HepG2 (cell line): ENCODE results near the gene PRRC2A. TPM values are rescaled to one million over a fixed set of nuclear protein-coding genes. Genes with fewer than 3 reads are reported as not detected.

Source experiments
- AGO2 ChIP-seq: fragments of 200-400 bp; formaldehyde crosslinking; optimal IDR thresholded peaks from 2 replicates; pipeline ENCODE3; 2017; ENCODE audit warnings: mild to moderate bottlenecking, low read depth, low read length, moderate library complexity
- GMEB2 ChIP-seq: IDR thresholded peaks from 2 replicates; pipeline ENCODE4 v1.6.1; 2016; ENCODE audit warnings: missing biosample characterization, missing genetic modification reagents, low read depth
- IRF1 ChIP-seq: sonication (generic); formaldehyde crosslinking; IDR thresholded peaks from 2 replicates; pipeline ENCODE4 v1.4.0; 2020; ENCODE audit warnings: low read depth, mild to moderate bottlenecking, missing genetic modification reagents
- LRRFIP1 ChIP-seq: sonication (generic); formaldehyde crosslinking; conservative IDR thresholded peaks from 2 replicates; pipeline ENCODE4 v1.4.0; 2020; ENCODE audit warnings: missing genetic modification reagents
- MTF1 ChIP-seq: sonication (generic); formaldehyde crosslinking; IDR thresholded peaks from 2 replicates; pipeline ENCODE4 v1.5.0; 2020; ENCODE audit warnings: missing genetic modification reagents
- NKX3-1 ChIP-seq: sonication (generic); formaldehyde crosslinking; IDR thresholded peaks from 2 replicates; pipeline ENCODE4 v1.5.0; 2020; ENCODE audit warnings: missing genetic modification reagents
- NONO ChIP-seq, 2 experiments: fragments of 450-650 bp in 1 of 2; sonication (generic) in 1 of 2; formaldehyde crosslinking in 1 of 2; IDR thresholded peaks in 1 of 2; conservative IDR thresholded peaks in 1 of 2; 2 replicates each; pipeline versions ENCODE4 v1.6.1 to v1.8.0; 2017 to 2022; ENCODE audit warnings: mild to moderate bottlenecking in 1 of 2, missing genetic modification reagents in 1 of 2, moderate library complexity in 1 of 2
- SKI ChIP-seq: fragments of 450-650 bp; IDR thresholded peaks from one replicate; pipeline ENCODE4 v1.6.1; 2018; ENCODE audit warnings: mild to moderate bottlenecking; ENCODE audit not compliant: partially characterized antibody
- SKIL ChIP-seq: sonication (generic); formaldehyde crosslinking; IDR thresholded peaks from 2 replicates; pipeline ENCODE4 v1.8.0; 2022; ENCODE audit warnings: missing genetic modification reagents, mild to moderate bottlenecking, moderate library complexity, borderline replicate concordance
- SOX5 ChIP-seq: IDR thresholded peaks from 2 replicates; pipeline ENCODE4 v1.6.1; 2016; ENCODE audit warnings: borderline replicate concordance
- STAT6 ChIP-seq: sonication (generic); formaldehyde crosslinking; IDR thresholded peaks from 2 replicates; pipeline ENCODE4 v1.4.0; 2020; ENCODE audit warnings: missing genetic modification reagents, mild to moderate bottlenecking, borderline replicate concordance
- ZKSCAN5 ChIP-seq: sonication (generic); formaldehyde crosslinking; IDR thresholded peaks from 2 replicates; pipeline ENCODE4 v1.5.1; 2020; ENCODE audit warnings: mild to moderate bottlenecking, missing genetic modification reagents
- ZNF274 ChIP-seq: sonication (generic); formaldehyde crosslinking; IDR thresholded peaks from 2 replicates; pipeline ENCODE4 v1.5.1; 2020; ENCODE audit warnings: mild to moderate bottlenecking, missing genetic modification reagents
- ZNF275 ChIP-seq: sonication (generic); formaldehyde crosslinking; IDR thresholded peaks from 2 replicates; pipeline ENCODE4 v1.8.0; 2022; ENCODE audit warnings: missing genetic modification reagents, mild to moderate bottlenecking, inconsistent platforms, borderline replicate concordance
- ZNF556 ChIP-seq: sonication (generic); formaldehyde crosslinking; IDR thresholded peaks from 2 replicates; pipeline ENCODE4 v1.4.0; 2020; ENCODE audit warnings: mild to moderate bottlenecking, missing genetic modification reagents, borderline replicate concordance
- ZNF879 ChIP-seq: sonication (generic); formaldehyde crosslinking; IDR thresholded peaks from 2 replicates; pipeline ENCODE4 v1.8.1; 2023; ENCODE audit warnings: missing genetic modification reagents
- polyA plus RNA-seq, 8 experiments: library from polyadenylated mRNA; depleted of rRNA in 3 of 8; stranded (reverse) in 7 of 8; unstranded in 1 of 8; fragments of >200 nt; fragmentation: Illumina TruSeq in 4 of 8; extraction: Trizol in 4 of 8; gene quantifications; 2 replicates each; pipeline versions ENCODE4 v1.2.1 to v1.2.3, GENCODE V29; 2011 to 2016; ENCODE audit warnings: low read depth in 4 of 8, missing spikeins in 1 of 8, mixed read lengths in 1 of 8; ENCODE audit not compliant: insufficient read depth in 1 of 8
- total RNA-seq, 5 experiments: library from RNA; depleted of rRNA; stranded (reverse); fragments of >200 nt; fragmentation: Illumina TruSeq; extraction: Trizol; gene quantifications; 2 replicates each; pipeline ENCODE4 v1.2.3, GENCODE V29; 2016; ENCODE audit warnings: low read depth in 1 of 5

Gene PRRC2A
- total and polyA plus RNA-seq, 2 of the 13 experiments (the other 11 are each of a cell fraction or from before 2014, with no cell fraction given): 38.9 to 47.4 TPM

- no peak for TF ChIP-seq LRRFIP1 (CRISPR knock-in tag)
- TF ChIP-seq GMEB2 (CRISPR knock-in tag): no peak
- TF ChIP-seq NONO (IDR thresholded peaks at IDR 0.05): no peak
- peak; percentile 88; the same call in 1 of the 2 replicates for TF ChIP-seq NONO (CRISPR knock-in tag; conservative IDR thresholded peaks at IDR 0.05)
- TF ChIP-seq ZNF879: no peak
- TF ChIP-seq ZNF556 (CRISPR knock-in tag): peak; percentile 44; the same call in 1 of the 2 replicates
- TF ChIP-seq SKIL (CRISPR knock-in tag): no peak
- TF ChIP-seq NKX3-1 (CRISPR knock-in tag): peak; percentile 54; the same call in 1 of the 2 replicates
- peak; percentile 94 for TF ChIP-seq ZNF274 (CRISPR knock-in tag)
- TF ChIP-seq ZKSCAN5 (CRISPR knock-in tag): no peak; the same call in 1 of the 2 replicates
- peak; percentile 68; the same call in 1 of the 2 replicates for TF ChIP-seq MTF1 (CRISPR knock-in tag)
- no peak; the same call in 1 of the 2 replicates for TF ChIP-seq SOX5
- no peak for TF ChIP-seq STAT6 (CRISPR knock-in tag)
- no peak for TF ChIP-seq IRF1
- TF ChIP-seq ZNF275 (CRISPR knock-in tag): no peak
- TF ChIP-seq AGO2: peak; percentile 54
- no peak for TF ChIP-seq SKI
These were observed 44.4 kb downstream of the PRRC2A start, which contains the start of gene GPANK1 (continued) for GRCh38 chr6:31664790-31665500.
